DMS53 treated with DMSO at 0.1 percent for 48 hours (cell line): ENCODE results near the gene KLF11.
A peak's percentile ranks its signal among the peaks of the same experiment; 100 is the strongest.

ENCODE experiments used
- DNase-seq: peaks from one replicate; lab custom pipeline; 2025; ENCODE audit not compliant: unreplicated experiment; lab: John Stamatoyannopoulos, UW

Gene KLF11

GRCh38 chr2:10041711-10042110, 1.6 kb upstream of the KLF11 start:
- no peak for DNase-seq

GRCh38 chr2:10042301-10043161, 819 bp upstream of the KLF11 start:
- DNase-seq = peak; percentile 21

- peak; percentile 63 for DNase-seq
These were observed 704 bp downstream of the KLF11 start for GRCh38 chr2:10043906-10044601.

DNA sequence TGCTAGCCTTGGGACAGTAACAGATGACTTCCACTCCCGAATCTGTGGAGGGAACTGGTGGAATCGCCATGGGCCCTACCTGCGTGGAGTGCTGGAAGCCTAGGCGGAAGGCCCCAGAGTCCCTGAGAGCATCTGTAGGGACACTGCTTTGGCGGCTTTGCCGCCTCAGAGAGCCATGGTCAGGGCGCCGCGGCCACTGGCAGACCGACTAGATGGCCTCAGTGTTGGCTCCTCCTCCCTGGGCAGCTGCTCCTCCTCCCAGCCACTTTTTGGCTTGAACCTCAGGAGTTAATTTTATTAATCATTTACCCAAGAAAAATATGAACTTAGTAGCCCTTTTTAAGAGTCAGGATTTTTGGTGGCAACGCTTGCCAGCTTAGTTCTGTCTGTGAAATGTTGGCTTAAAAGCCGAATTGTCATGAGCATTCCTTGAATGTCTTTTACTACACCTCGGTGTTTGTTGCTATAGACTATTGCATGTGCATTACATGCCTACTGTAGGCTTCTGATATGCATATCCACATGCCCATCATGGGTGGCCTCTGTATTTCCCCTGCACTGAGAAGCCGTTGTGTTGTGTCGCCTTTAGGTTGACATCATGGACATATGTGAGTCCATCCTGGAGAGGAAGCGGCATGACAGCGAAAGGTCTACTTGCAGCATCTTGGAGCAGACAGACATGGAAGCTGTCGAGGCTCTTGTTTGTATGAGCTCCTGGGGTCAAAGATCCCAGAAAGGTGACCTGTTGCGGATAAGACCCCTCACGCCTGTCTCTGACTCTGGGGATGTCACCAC, 2.4 kb downstream of the KLF11 start:
- DNase-seq = no peak

- no peak for DNase-seq
These were observed 3.6 kb downstream of the KLF11 start for GRCh38 chr2:10046931-10047330.

DNA sequence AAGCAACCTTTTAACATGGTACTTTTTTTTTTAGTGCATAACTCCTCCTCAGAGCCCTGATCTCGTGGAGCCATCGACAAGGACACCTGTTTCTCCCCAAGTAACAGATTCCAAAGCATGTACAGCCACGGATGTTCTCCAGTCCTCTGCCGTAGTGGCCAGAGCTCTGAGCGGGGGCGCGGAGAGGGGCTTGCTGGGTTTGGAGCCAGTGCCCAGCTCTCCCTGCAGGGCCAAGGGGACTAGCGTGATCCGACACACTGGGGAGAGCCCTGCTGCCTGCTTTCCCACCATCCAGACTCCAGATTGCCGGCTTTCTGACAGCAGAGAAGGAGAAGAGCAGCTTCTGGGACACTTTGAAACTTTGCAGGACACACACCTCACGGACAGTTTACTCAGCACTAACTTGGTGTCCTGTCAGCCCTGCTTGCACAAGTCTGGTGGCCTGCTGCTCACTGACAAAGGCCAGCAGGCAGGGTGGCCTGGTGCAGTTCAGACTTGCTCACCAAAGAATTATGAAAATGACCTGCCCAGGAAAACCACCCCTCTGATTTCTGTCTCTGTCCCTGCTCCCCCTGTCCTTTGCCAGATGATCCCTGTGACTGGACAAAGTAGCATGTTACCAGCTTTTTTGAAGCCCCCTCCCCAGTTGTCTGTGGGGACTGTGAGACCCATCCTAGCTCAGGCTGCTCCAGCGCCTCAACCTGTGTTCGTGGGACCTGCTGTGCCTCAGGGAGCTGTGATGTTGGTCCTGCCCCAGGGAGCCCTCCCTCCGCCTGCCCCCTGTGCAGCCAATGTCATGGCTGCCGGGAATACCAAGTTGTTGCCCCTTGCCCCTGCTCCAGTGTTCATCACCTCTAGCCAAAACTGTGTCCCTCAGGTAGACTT, 4.5 kb downstream of the KLF11 start:
- DNase-seq = no peak

GRCh38 chr2:10048501-10049171, 5.3 kb downstream of the KLF11 start:
- peak; percentile 46 for DNase-seq

DNA sequence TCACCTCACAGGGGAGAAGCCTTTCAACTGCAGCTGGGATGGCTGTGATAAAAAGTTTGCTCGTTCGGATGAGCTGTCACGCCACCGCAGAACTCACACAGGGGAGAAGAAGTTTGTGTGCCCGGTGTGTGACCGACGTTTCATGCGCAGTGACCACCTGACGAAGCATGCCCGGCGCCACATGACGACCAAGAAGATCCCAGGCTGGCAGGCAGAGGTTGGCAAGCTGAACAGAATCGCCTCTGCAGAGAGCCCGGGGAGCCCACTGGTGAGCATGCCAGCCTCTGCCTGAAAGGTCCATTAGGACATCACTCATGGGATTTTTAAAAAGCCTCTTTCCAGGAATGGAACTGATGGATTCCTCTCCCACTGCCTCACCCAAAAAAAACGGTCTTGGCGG, 8.9 kb downstream of the KLF11 start:
- DNase-seq = no peak

GRCh38 chr2:10053351-10053750, 10.0 kb downstream of the KLF11 start:
- DNase-seq = no peak

- no peak for DNase-seq
These were observed 11.1 kb downstream of the KLF11 start for GRCh38 chr2:10054424-10054823.

DNA sequence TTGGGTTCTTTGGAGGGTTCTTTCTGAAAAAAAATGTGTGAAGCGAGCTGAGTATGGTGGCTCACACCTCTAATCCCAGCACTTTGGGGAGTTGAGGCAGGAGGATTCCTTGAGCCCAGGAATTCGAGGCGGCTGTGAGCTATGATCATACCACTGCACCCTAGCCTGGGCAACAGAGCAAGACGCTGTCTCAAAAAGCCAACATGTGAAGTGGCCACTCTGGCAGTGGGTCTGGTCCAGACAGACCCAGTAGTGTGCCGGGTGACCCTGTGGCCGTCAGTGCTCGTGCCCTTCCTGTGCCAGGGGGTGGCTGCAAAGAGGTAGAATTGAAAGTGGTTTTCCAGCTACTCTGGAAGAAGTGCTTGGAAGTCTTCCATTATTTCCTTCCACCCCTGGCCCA, 11.6 kb downstream of the KLF11 start:
- no peak for DNase-seq

- DNase-seq = no peak
These were observed 13.1 kb downstream of the KLF11 start for GRCh38 chr2:10056439-10056838.

- peak; percentile 63 for DNase-seq
These were observed 14.1 kb downstream of the KLF11 start for GRCh38 chr2:10057231-10058107.

- DNase-seq = no peak
These were observed 15.1 kb downstream of the KLF11 start for GRCh38 chr2:10058251-10059015.

- DNase-seq = no peak
These were observed 15.6 kb downstream of the KLF11 start for GRCh38 chr2:10059016-10059351.

GRCh38 chr2:10059552-10060335, 16.4 kb downstream of the KLF11 start:
- DNase-seq = no peak

GRCh38 chr2:10061221-10061925, 18.0 kb downstream of the KLF11 start:
- no peak for DNase-seq
